Prostate gland (tissue), 2 donors: Measurements from ENCODE around the gene SIX3.

Experiments
- POLR2A ChIP-seq: fragments of 450-650 bp; IDR thresholded peaks from one replicate; pipeline ENCODE4 v1.6.1; 2016; ENCODE audit warnings: antibody characterized with exemption, mild to moderate bottlenecking
- POLR2AphosphoS5 ChIP-seq: sonication (generic); formaldehyde crosslinking; IDR thresholded peaks from one replicate; pipeline ENCODE4 v1.6.1; 2017; ENCODE audit warnings: antibody characterized with exemption
- TF ChIP-seq, protein P1 (sequence below), 4 experiments: fragments of 200-600 bp in 2 of 4; fragments of 450-650 bp in 2 of 4; sonication (generic) in 2 of 4; IDR thresholded peaks; 1 replicate in 3 of 4; 2 replicates in 1 of 4; pipeline ENCODE4 v1.5.1; 2016 to 2019; ENCODE audit warnings: antibody characterized with exemption in 4 of 4, mild to moderate bottlenecking in 2 of 4, moderate library complexity in 2 of 4

DNA sequence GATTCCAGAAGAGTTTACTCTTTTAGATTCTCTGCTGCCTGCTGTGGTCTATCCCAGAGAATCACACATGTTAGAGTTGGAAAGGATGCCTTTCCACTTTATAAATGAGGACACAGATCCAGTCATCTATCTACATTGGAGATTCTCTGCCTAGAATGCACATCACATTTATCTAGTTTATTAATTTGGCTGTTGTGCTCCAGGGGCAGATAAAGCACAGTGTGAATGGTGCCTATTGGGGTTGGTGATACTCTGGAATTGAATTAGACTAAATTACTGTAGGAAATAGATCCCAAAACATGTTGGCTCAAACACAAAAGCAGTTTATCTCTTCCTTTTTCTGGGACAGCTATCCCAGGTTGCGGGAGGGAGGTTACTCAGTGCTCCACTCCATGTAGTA lies 52.9 kb downstream of the SIX3 start:
- TF ChIP-seq POLR2A, result no peak
- TF ChIP-seq, protein P1, sequence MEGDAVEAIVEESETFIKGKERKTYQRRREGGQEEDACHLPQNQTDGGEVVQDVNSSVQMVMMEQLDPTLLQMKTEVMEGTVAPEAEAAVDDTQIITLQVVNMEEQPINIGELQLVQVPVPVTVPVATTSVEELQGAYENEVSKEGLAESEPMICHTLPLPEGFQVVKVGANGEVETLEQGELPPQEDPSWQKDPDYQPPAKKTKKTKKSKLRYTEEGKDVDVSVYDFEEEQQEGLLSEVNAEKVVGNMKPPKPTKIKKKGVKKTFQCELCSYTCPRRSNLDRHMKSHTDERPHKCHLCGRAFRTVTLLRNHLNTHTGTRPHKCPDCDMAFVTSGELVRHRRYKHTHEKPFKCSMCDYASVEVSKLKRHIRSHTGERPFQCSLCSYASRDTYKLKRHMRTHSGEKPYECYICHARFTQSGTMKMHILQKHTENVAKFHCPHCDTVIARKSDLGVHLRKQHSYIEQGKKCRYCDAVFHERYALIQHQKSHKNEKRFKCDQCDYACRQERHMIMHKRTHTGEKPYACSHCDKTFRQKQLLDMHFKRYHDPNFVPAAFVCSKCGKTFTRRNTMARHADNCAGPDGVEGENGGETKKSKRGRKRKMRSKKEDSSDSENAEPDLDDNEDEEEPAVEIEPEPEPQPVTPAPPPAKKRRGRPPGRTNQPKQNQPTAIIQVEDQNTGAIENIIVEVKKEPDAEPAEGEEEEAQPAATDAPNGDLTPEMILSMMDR (IDR thresholded peaks at IDR 0.05), result no peak
- TF ChIP-seq POLR2AphosphoS5, result no peak
